B cell (primary cell): Measurements from ENCODE around the gene CACHD1. TPM values are rescaled to one million over a fixed set of nuclear protein-coding genes. Genes with fewer than 3 reads are reported as not detected.

Experiments used
- ATAC-seq: fragments of 200-7000 bp; cut with Tn5 transposase; one replicate; pipeline ENCODE4 v1.10.0; 2021; ENCODE audit warnings: low read depth, mild to moderate bottlenecking, moderate number of reproducible peaks, moderate library complexity
- CTCF ChIA-PET: fragments of 350-600 bp; sonication (Branson Sonifier 250); formaldehyde crosslinking; loops from one replicate; lab custom pipeline; 2021; ENCODE audit warnings: antibody characterized with exemption, inconsistent platforms; lab: Charles Lee
- POLR2A ChIA-PET: fragments of 350-600 bp; sonication (Branson Sonifier 250); formaldehyde crosslinking; loops from one replicate; lab custom pipeline; 2021; ENCODE audit warnings: antibody characterized with exemption; lab: Charles Lee
- DNase-seq: peaks from one replicate; pipeline ENCODE4 v3.0.0; 2013
- H2AFZ ChIP-seq: 2 replicates; pipeline ENCODE4 v1.6.1; 2012; ENCODE audit warnings: mild to moderate bottlenecking, low read depth, low read length; ENCODE audit not compliant: insufficient read depth, poor library complexity, severe bottlenecking
- H3K27ac ChIP-seq, 2 donors: 1 replicate in 1 of 2; 2 replicates in 1 of 2; pipeline ENCODE4 v1.5.1; 2012 to 2013; ENCODE audit warnings: low read length in 2 of 2, mild to moderate bottlenecking in 2 of 2, moderate library complexity in 1 of 2
- H3K27me3 ChIP-seq, 4 experiments: fragments of 200-600 bp in 1 of 4; sonication (generic) in 1 of 4; replicated peaks in 1 of 4; 1 replicate in 2 of 4; 2 replicates in 2 of 4; pipeline versions ENCODE4 v1.6.1 to v1.7.0; 2013 to 2016; ENCODE audit warnings: low read length in 3 of 4, mild to moderate bottlenecking in 2 of 4, mixed read lengths in 1 of 4, moderate library complexity in 1 of 4; ENCODE audit not compliant: insufficient read depth in 4 of 4, control insufficient read depth in 3 of 4; ENCODE audit errors: control extremely low read depth in 1 of 4
- H3K36me3 ChIP-seq, 2 experiments: replicated peaks in 1 of 2; 1 replicate in 1 of 2; 2 replicates in 1 of 2; pipeline versions ENCODE4 v1.6.1 to v1.7.1; 2013; ENCODE audit warnings: low read length in 1 of 2; ENCODE audit not compliant: insufficient read depth in 2 of 2, control insufficient read depth in 1 of 2; ENCODE audit errors: control extremely low read depth in 1 of 2, extremely low read depth in 1 of 2
- H3K4me1 ChIP-seq, 2 donors: fragments of 200-600 bp in 1 of 2; sonication (generic) in 1 of 2; 1 replicate in 1 of 2; 2 replicates in 1 of 2; pipeline versions ENCODE4 v1.5.1 to v1.6.1; 2013 to 2017; ENCODE audit warnings: low read length in 2 of 2; ENCODE audit not compliant: control insufficient read depth in 2 of 2, insufficient read depth in 2 of 2
- H3K4me2 ChIP-seq: replicated peaks from 2 replicates; pipeline ENCODE3; 2012; ENCODE audit warnings: mild to moderate bottlenecking, low read depth, low read length; ENCODE audit not compliant: poor library complexity, severe bottlenecking
- H3K4me3 ChIP-seq, 5 experiments: fragments of 200-600 bp in 1 of 5; sonication (generic) in 1 of 5; 1 replicate in 3 of 5; 2 replicates in 2 of 5; pipeline versions ENCODE4 v1.5.1 to v1.7.0; 2011 to 2016; ENCODE audit warnings: low read length in 4 of 5, mild to moderate bottlenecking in 4 of 5, low read depth in 2 of 5, control low read depth in 1 of 5, moderate library complexity in 1 of 5; ENCODE audit not compliant: insufficient read depth in 1 of 5; ENCODE audit errors: control extremely low read depth in 1 of 5, extremely low read depth in 1 of 5
- H3K79me2 ChIP-seq: fragments of 200-600 bp; sonication (generic); one replicate; pipeline ENCODE4 v1.6.0; 2016; ENCODE audit warnings: low read length; ENCODE audit not compliant: control insufficient read depth, insufficient read depth
- H3K9ac ChIP-seq: fragments of 200-600 bp; sonication (generic); 2 replicates; pipeline ENCODE4 v1.6.1; 2017; ENCODE audit warnings: mild to moderate bottlenecking, low read length, moderate library complexity
- H3K9me3 ChIP-seq, 3 donors: one replicate each; pipeline versions ENCODE4 v1.6.1 to v1.7.1; 2013; ENCODE audit warnings: low read length in 2 of 3; ENCODE audit not compliant: control insufficient read depth in 2 of 3, insufficient read depth in 1 of 3; ENCODE audit errors: control extremely low read depth in 1 of 3
- H4K20me1 ChIP-seq: 2 replicates; pipeline ENCODE4 v1.6.0; 2012; ENCODE audit warnings: mild to moderate bottlenecking, low read length; ENCODE audit not compliant: insufficient read depth, control insufficient read depth, poor library complexity, severe bottlenecking
- H3K27ac Mint-ChIP-seq: one replicate; pipeline ENCODE4 v1.8.0; 2021; ENCODE audit warnings: mixed read lengths
- H3K27me3 Mint-ChIP-seq: one replicate; pipeline ENCODE4 v1.8.0; 2021; ENCODE audit warnings: mixed read lengths
- H3K4me1 Mint-ChIP-seq: one replicate; pipeline ENCODE4 v1.8.0; 2021; ENCODE audit warnings: mixed read lengths
- H3K4me3 Mint-ChIP-seq: one replicate; pipeline ENCODE4 v1.8.0; 2021; ENCODE audit warnings: mixed read lengths
- H3K9me3 Mint-ChIP-seq: one replicate; pipeline ENCODE4 v1.8.0; 2022; ENCODE audit warnings: mixed read lengths; ENCODE audit not compliant: insufficient read depth
- CTCF ChIP-seq: fragments of 200-600 bp; IDR thresholded peaks from one replicate; pipeline ENCODE4 v1.8.0; 2022; ENCODE audit warnings: antibody characterized with exemption, mild to moderate bottlenecking
- EZH2 ChIP-seq: IDR thresholded peaks from 2 replicates; pipeline ENCODE4 v1.6.1; 2012; ENCODE audit warnings: borderline replicate concordance, low read depth, mild to moderate bottlenecking, moderate library complexity, low read length; ENCODE audit not compliant: insufficient read depth, poor library complexity, severe bottlenecking
- WGBS: methylation state at CpG from one replicate; pipeline ENCODE4 v1.1.5; 2013; ENCODE audit warnings: missing lambda C conversion rate; ENCODE audit not compliant: insufficient coverage; 5-methylcytosine and 5-hydroxymethylcytosine counted together
- intact Hi-C: fragments of 100-400 bp; cut with micrococcal nuclease; formaldehyde crosslinking; loops from one replicate; pipeline ENCODE4 v1.10.0; 2022
- polyA plus RNA-seq: library from polyadenylated mRNA; depleted of rRNA; stranded (reverse); fragments of >200 nt; gene quantifications from 2 replicates; pipeline ENCODE4 v1.2.3, GENCODE V29; 2012
- total RNA-seq, 2 donors: library from RNA; stranded (reverse); fragments of 120-200 nt in 1 of 2; gene quantifications; 1 replicate in 1 of 2; 2 replicates in 1 of 2; pipeline versions ENCODE4 v1.2.3 to v1.2.4, GENCODE V29; 2013 to 2022

Gene CACHD1
- total and polyA plus RNA-seq, 2 donors (not counting 1 experiment from before 2014, with no cell fraction given) = not detected

GRCh38 chr1:64683419-64683818 is 213.5 kb downstream of the CACHD1 start:
- H3K9me3 Mint-ChIP-seq = no peaks in the 10 kb centered on the region
- DNase-seq = no peak
- no peak overlapping the region for H3K27ac Mint-ChIP-seq
- peaks cover 9% of the 10 kb centered on the region for H3K27me3 Mint-ChIP-seq
- Histone ChIP-seq H3K9ac (no peak overlapping the region), H3K4me2 (no peak overlapping the region), H4K20me1 (no peaks in the 10 kb centered on the region), H3K4me3 (no peak overlapping the region), H3K27me3 (no peaks in the 10 kb centered on the region), H3K36me3 (no peaks in the 10 kb centered on the region), H2AFZ (no peak overlapping the region), H3K4me1 (no peaks in the 10 kb centered on the region), H3K79me2 (no peaks in the 10 kb centered on the region), H3K27ac (no peak overlapping the region), H3K9me3 (no peaks in the 10 kb centered on the region)
- POLR2A ChIA-PET = no interaction called here
- no CpG with 5 or more reads among the region's 2 CpGs for WGBS
- intact Hi-C loops = no loop called here
- CTCF ChIA-PET = interaction anchor here (1.4 to 2.8 kb wide), 2 partner anchors 10 to 139 kb away, joined by 6 to 18 read pairs; no protein-coding TSS in a partner anchor
- no peak overlapping the region for H3K4me3 Mint-ChIP-seq
- no peak for ATAC-seq
- TF ChIP-seq CTCF = no peak
- TF ChIP-seq EZH2 = no peak
- no peaks in the 10 kb centered on the region for H3K4me1 Mint-ChIP-seq

GRCh38 chr1:64685217-64685616 is 215.3 kb downstream of the CACHD1 start:
- no peak overlapping the region for H2AFZ ChIP-seq
- H3K9ac ChIP-seq = no peak overlapping the region
- no peak overlapping the region for H3K4me3 Mint-ChIP-seq
- H3K9me3 Mint-ChIP-seq = no peaks in the 10 kb centered on the region
- ATAC-seq (no peak), DNase-seq (no peak)
- H3K27ac Mint-ChIP-seq = no peak overlapping the region
- intact Hi-C loops = no loop called here
- no peaks in the 10 kb centered on the region for H3K9me3 ChIP-seq
- ChIA-PET CTCF (interaction anchor here (0.6 to 2.8 kb wide), 7 partner anchors 8 to 484 kb away, joined by 3 to 18 read pairs (median 4); no protein-coding TSS in a partner anchor), POLR2A (no interaction called here)
- no peaks in the 10 kb centered on the region for H4K20me1 ChIP-seq
- WGBS = no CpG with 5 or more reads among the region's 1 CpG
- no peaks in the 10 kb centered on the region for H3K36me3 ChIP-seq
- H3K4me3 ChIP-seq = no peak overlapping the region
- no peak overlapping the region for H3K4me2 ChIP-seq
- H3K79me2 ChIP-seq = no peaks in the 10 kb centered on the region
- no peaks in the 10 kb centered on the region for H3K4me1 ChIP-seq
- H3K27ac ChIP-seq = no peak overlapping the region
- no peaks in the 10 kb centered on the region for H3K4me1 Mint-ChIP-seq
- TF ChIP-seq CTCF (no peak), EZH2 (no peak)
- peaks cover 7% of the 10 kb centered on the region for H3K27me3 Mint-ChIP-seq
- H3K27me3 ChIP-seq = no peaks in the 10 kb centered on the region
